Activated naive CD8-positive, alpha-beta T cell treated with anti-CD3 and anti-CD28 coated beads for 36 hours (primary cell): ENCODE measurements around the gene DYDC1. TPM values are rescaled to one million over a fixed set of nuclear protein-coding genes. Genes with fewer than 3 reads are reported as not detected.

Source experiments
- DNase-seq: peaks from one replicate; pipeline ENCODE4 v3.0.0; 2021
- H3K27ac Mint-ChIP-seq: one replicate; pipeline ENCODE4 v1.8.0; 2022; ENCODE audit warnings: mild to moderate bottlenecking, moderate library complexity, mixed read lengths
- H3K27me3 Mint-ChIP-seq: one replicate; pipeline ENCODE4 v1.8.0; 2022; ENCODE audit warnings: mild to moderate bottlenecking, mixed read lengths
- H3K36me3 Mint-ChIP-seq: one replicate; pipeline ENCODE4 v1.8.0; 2021; ENCODE audit warnings: mild to moderate bottlenecking, mixed read lengths
- H3K4me1 Mint-ChIP-seq: one replicate; pipeline ENCODE4 v1.8.0; 2021; ENCODE audit warnings: mixed read lengths
- H3K4me3 Mint-ChIP-seq: one replicate; pipeline ENCODE4 v1.8.0; 2022; ENCODE audit warnings: mild to moderate bottlenecking, moderate library complexity, mixed read lengths
- H3K9me3 Mint-ChIP-seq: one replicate; pipeline ENCODE4 v1.8.0; 2022; ENCODE audit warnings: mixed read lengths
- total RNA-seq, 2 experiments: library from RNA; stranded (reverse); gene quantifications; one replicate each; pipeline ENCODE4 v1.2.3, GENCODE V29; 2021

The DYDC1 gene
- not detected for total RNA-seq

DNA sequence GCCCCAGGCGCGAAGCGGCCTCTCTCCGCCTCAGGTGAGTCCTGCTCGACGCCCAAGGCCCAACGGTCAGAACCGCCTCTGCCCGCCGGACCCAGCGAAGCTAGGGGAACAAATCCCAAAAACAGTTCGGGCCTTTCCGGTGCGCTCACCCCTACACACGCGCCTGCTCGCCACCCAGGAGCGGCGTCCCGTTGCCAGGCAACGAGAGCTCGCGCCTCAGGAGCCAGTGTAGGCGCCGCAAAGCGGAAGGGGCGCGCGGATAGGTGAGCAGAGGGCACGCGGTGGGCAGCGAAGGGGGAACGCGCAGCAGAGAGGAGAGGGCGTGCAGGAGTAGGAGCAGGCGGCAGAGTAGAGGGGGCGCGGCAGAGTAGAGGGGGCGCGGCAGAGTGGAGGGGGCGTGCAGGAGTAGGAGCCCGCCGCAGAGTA is at the start of gene DYDC1, which contains the start of gene DYDC2:
Gene DYDC1, minus strand, starts transcription at position 193 of the 426 bp plus-strand sequence. CDS start 4,154 bp downstream, outside the sequence.
Gene DYDC2, plus strand, starts transcription at position 219 of the 426 bp plus-strand sequence. CDS start 5,663 bp downstream, outside the sequence.
- H3K36me3 Mint-ChIP-seq: no peaks in the 10 kb centered on the region
- peak within 1 kb of the TSS; percentile 79 for H3K4me3 Mint-ChIP-seq
- peaks cover 3% of the 10 kb centered on the region for H3K9me3 Mint-ChIP-seq
- H3K27me3 Mint-ChIP-seq: peaks cover 27% of the 10 kb centered on the region
- no peak within 1 kb of the TSS for H3K27ac Mint-ChIP-seq
- peak; percentile 84 for DNase-seq
- H3K4me1 Mint-ChIP-seq: peaks cover 4% of the 10 kb centered on the region

GRCh38 chr10:80406204-80406603 is 49.6 kb upstream of the DYDC1 start:
- no peak for DNase-seq
- Mint-ChIP-seq H3K4me1 (peaks cover 23% of the 10 kb centered on the region), H3K36me3 (no peaks in the 10 kb centered on the region), H3K27ac (no peak overlapping the region), H3K27me3 (peaks cover 6% of the 10 kb centered on the region), H3K9me3 (no peaks in the 10 kb centered on the region), H3K4me3 (no peak overlapping the region)

DNA sequence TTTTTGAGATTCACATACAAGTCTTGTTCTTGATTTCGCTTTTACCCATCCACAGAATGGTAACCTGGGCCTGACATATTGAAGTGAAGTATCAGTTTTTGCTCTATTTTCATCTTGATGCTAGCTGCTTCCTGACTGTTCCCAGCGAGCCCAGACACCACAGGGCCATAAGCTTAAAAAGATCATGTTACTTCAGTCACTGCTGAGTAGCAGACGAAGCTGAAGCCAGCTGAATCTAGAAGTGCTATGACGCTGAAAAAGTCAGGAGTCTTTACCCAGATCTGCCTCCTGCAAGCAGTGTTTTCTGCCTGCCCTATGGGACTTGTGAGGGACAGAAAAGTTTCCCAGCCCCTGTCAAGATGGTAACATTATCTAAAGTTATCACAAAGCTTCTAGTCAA is 49.1 kb upstream of the DYDC1 start:
- Mint-ChIP-seq H3K36me3 (no peaks in the 10 kb centered on the region), H3K9me3 (no peaks in the 10 kb centered on the region), H3K27me3 (peaks cover 6% of the 10 kb centered on the region), H3K27ac (no peak overlapping the region), H3K4me3 (no peak overlapping the region), H3K4me1 (peaks cover 19% of the 10 kb centered on the region)
- DNase-seq: no peak

DNA sequence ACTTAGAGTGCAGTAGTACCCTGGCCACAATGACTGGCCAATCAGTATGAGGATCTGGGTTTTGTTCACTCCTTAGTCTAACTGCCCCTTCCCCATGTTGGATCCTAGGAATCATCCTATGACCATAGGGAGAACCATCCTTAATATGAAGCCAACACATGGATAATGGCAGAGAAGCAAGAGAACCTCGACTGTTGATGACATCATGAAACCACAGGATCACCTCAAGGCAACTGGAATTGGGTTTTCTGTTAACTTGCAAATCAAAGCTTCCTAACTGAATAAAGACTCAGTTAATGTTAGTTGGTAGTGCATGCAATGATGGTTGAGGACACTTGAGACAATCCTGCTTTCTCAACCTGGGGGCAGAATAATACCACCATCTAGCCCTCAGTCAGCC is 48.5 kb upstream of the DYDC1 start:
- H3K36me3 Mint-ChIP-seq: no peaks in the 10 kb centered on the region
- H3K27ac Mint-ChIP-seq: no peak overlapping the region
- DNase-seq: no peak
- no peak overlapping the region for H3K4me3 Mint-ChIP-seq
- no peaks in the 10 kb centered on the region for H3K9me3 Mint-ChIP-seq
- H3K4me1 Mint-ChIP-seq: peaks cover 13% of the 10 kb centered on the region
- H3K27me3 Mint-ChIP-seq: peaks cover 6% of the 10 kb centered on the region

DNA sequence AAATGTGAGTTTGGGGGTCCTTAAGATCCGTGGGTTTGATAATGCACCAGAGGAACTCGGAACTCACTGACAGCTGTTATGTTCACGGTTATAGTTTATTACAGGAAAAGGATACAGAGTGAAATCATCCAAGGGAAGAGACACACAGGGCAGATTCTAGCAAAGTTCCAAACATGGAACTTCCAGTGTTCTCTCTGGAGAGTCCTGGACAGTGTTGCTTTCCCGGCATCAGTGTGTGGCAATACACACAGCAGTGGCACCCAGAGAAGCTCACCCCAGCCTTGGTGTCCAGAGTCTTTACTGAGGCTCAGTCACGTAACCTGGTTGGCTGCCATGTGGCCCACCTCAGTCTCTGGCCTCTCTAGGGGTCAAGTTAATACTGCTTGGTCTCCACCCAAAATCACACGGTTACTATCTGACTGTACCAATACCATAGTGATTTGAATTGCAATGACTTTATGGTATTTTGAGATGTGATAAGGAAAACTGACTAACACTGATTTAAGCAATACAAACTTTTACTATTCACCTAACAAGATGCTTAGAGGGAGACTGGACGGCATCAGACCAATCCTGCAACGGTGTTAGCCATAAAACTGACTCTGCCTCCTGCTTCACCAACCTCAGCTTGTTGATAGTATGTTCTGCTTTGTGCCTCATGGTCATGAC is 43.7 kb upstream of the DYDC1 start:
- H3K9me3 Mint-ChIP-seq: no peaks in the 10 kb centered on the region
- no peak overlapping the region for H3K27ac Mint-ChIP-seq
- H3K4me3 Mint-ChIP-seq: no peak overlapping the region
- no peak for DNase-seq
- no peaks in the 10 kb centered on the region for H3K27me3 Mint-ChIP-seq
- H3K4me1 Mint-ChIP-seq: no peaks in the 10 kb centered on the region
- H3K36me3 Mint-ChIP-seq: no peaks in the 10 kb centered on the region

GRCh38 chr10:80397014-80397413 is 40.5 kb upstream of the DYDC1 start:
- Mint-ChIP-seq H3K36me3 (no peaks in the 10 kb centered on the region), H3K27ac (no peak overlapping the region), H3K4me1 (no peaks in the 10 kb centered on the region), H3K27me3 (no peaks in the 10 kb centered on the region), H3K4me3 (no peak overlapping the region), H3K9me3 (no peaks in the 10 kb centered on the region)
- DNase-seq: no peak

GRCh38 chr10:80394358-80394916 is 37.9 kb upstream of the DYDC1 start:
- no peak for DNase-seq
- no peaks in the 10 kb centered on the region for H3K27me3 Mint-ChIP-seq
- no peak overlapping the region for H3K27ac Mint-ChIP-seq
- H3K36me3 Mint-ChIP-seq: no peaks in the 10 kb centered on the region
- no peaks in the 10 kb centered on the region for H3K4me1 Mint-ChIP-seq
- H3K9me3 Mint-ChIP-seq: no peaks in the 10 kb centered on the region
- H3K4me3 Mint-ChIP-seq: no peak overlapping the region

DNA sequence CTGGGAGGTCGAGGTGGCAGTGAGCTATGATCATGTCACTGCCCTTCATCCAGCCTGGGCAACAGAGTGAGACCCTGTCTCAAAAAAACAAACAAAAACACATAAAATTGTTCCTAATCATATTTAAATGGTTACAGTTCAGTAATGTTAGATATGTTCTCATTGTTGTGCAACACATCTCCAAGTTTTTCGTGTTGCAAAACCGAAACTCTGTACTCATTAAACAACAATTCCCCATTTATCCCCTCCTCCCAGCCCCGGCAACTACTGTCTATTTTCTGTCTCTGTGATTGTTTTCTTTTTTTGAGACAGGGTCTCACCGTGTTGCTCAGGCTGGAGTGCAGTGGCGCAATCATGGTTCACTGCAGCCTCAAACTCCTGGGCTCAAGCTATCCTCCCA is 35.7 kb upstream of the DYDC1 start:
- no peaks in the 10 kb centered on the region for H3K36me3 Mint-ChIP-seq
- H3K4me1 Mint-ChIP-seq: no peaks in the 10 kb centered on the region
- no peaks in the 10 kb centered on the region for H3K9me3 Mint-ChIP-seq
- no peak overlapping the region for H3K27ac Mint-ChIP-seq
- no peaks in the 10 kb centered on the region for H3K27me3 Mint-ChIP-seq
- no peak for DNase-seq
- H3K4me3 Mint-ChIP-seq: no peak overlapping the region

- DNase-seq: no peak
- H3K36me3 Mint-ChIP-seq: no peaks in the 10 kb centered on the region
- no peaks in the 10 kb centered on the region for H3K4me1 Mint-ChIP-seq
- H3K4me3 Mint-ChIP-seq: no peak overlapping the region
- no peaks in the 10 kb centered on the region for H3K9me3 Mint-ChIP-seq
- H3K27ac Mint-ChIP-seq: no peak overlapping the region
- no peaks in the 10 kb centered on the region for H3K27me3 Mint-ChIP-seq
Measured at GRCh38 chr10:80390740-80391139, 34.2 kb upstream of the DYDC1 start.

DNA sequence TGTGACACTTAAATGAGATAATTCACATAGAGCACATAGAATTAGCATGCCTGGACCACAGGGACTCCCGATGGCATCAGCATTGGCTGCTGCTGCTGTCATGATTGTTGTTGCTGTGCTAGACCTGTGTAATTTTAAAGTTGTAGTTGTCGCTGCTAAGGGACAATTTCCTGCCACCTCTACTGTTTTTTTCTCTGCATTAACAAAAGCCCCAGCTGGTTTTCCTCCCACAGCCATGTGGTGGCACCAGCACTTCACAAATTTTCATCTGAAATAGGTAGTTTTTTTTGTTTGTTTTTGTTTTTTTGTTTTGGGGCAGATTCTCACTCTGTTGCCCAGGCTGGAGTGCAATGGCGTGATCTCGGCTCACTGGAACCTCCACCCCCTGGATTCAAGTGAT is 26.4 kb upstream of the DYDC1 start:
- Mint-ChIP-seq H3K4me3 (no peak overlapping the region), H3K27ac (peak overlapping the region; percentile 11), H3K27me3 (no peaks in the 10 kb centered on the region), H3K9me3 (no peaks in the 10 kb centered on the region), H3K36me3 (no peaks in the 10 kb centered on the region), H3K4me1 (peaks cover 14% of the 10 kb centered on the region)
- peak; percentile 38 for DNase-seq

GRCh38 chr10:80380185-80380584 is 23.6 kb upstream of the DYDC1 start:
- Mint-ChIP-seq H3K4me1 (peaks cover 17% of the 10 kb centered on the region), H3K27ac (no peak overlapping the region), H3K4me3 (no peak overlapping the region), H3K36me3 (no peaks in the 10 kb centered on the region), H3K9me3 (no peaks in the 10 kb centered on the region), H3K27me3 (no peaks in the 10 kb centered on the region)
- no peak for DNase-seq

DNA sequence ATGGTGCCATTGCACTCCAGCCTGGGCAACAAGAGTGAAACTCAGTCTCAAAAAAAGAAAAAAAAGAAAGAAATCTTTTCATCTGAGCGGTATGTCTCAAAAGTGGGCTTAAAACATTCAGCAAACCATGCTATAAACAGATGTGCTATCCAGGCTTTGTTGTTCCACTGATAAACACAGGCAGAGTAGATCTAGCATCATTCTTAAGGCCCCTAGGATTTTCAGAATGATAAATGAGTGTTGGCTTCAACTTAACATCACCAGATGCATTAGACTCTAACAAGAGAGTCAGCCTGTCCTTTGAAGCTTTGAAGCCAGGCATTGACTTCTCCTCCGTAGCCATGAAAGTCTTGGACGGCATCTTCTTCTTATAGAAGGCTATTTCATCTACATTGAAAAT is 23.1 kb upstream of the DYDC1 start:
- DNase-seq: no peak
- H3K27ac Mint-ChIP-seq: no peak overlapping the region
- H3K4me1 Mint-ChIP-seq: peaks cover 17% of the 10 kb centered on the region
- no peaks in the 10 kb centered on the region for H3K36me3 Mint-ChIP-seq
- no peaks in the 10 kb centered on the region for H3K27me3 Mint-ChIP-seq
- no peak overlapping the region for H3K4me3 Mint-ChIP-seq
- H3K9me3 Mint-ChIP-seq: no peaks in the 10 kb centered on the region

- H3K27me3 Mint-ChIP-seq: no peaks in the 10 kb centered on the region
- H3K4me3 Mint-ChIP-seq: no peak overlapping the region
- peaks cover 2% of the 10 kb centered on the region for H3K36me3 Mint-ChIP-seq
- no peak for DNase-seq
- no peaks in the 10 kb centered on the region for H3K9me3 Mint-ChIP-seq
- H3K4me1 Mint-ChIP-seq: peaks cover 8% of the 10 kb centered on the region
- H3K27ac Mint-ChIP-seq: no peak overlapping the region
Measured at GRCh38 chr10:80373502-80373901, 16.9 kb upstream of the DYDC1 start.

DNA sequence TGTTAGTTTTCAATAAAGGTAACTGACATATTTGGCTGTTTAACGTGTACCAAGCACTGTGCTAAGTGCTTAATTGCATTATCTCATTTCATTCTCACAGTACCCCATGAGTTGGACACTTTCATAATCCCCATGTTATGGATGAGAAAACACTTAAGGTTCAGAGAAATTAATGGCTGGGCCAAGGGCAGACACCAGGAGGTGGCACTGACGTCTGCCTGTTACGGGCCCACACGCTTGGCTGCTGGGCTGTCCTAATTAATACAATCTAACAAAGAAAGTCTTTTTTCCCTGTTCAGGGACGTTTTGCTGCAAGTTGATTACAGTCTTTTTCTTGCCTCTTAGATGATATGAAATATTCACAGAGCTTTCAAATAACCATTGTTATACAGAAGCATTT is 16.1 kb upstream of the DYDC1 start:
- no peak for DNase-seq
- no peak overlapping the region for H3K27ac Mint-ChIP-seq
- peaks cover 6% of the 10 kb centered on the region for H3K36me3 Mint-ChIP-seq
- H3K4me1 Mint-ChIP-seq: peaks cover 3% of the 10 kb centered on the region
- H3K27me3 Mint-ChIP-seq: no peaks in the 10 kb centered on the region
- H3K9me3 Mint-ChIP-seq: peaks cover 4% of the 10 kb centered on the region
- no peak overlapping the region for H3K4me3 Mint-ChIP-seq

DNA sequence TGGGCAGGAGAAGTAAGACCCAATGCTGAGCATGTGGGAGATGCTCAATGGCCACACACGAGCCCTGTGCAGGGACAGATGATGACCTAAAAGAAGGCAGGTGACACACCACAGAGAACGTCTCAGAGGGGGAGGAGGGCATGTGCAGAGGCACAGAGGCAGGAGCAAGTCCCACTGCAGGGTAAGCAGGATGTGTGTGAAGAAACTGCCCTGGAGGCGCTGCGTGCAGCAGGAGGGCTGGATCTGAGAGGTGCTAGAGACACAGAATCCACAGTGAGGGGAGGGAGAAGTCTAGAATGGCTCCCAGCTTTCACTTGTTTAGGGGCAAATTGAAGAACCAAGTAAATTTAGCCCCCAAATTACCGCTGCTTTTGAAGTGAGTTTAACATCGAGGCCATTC is 14.9 kb upstream of the DYDC1 start:
- DNase-seq: no peak
- Mint-ChIP-seq H3K4me3 (no peak overlapping the region), H3K9me3 (peaks cover 9% of the 10 kb centered on the region), H3K27ac (no peak overlapping the region), H3K36me3 (peaks cover 8% of the 10 kb centered on the region), H3K4me1 (no peaks in the 10 kb centered on the region), H3K27me3 (no peaks in the 10 kb centered on the region)

DNA sequence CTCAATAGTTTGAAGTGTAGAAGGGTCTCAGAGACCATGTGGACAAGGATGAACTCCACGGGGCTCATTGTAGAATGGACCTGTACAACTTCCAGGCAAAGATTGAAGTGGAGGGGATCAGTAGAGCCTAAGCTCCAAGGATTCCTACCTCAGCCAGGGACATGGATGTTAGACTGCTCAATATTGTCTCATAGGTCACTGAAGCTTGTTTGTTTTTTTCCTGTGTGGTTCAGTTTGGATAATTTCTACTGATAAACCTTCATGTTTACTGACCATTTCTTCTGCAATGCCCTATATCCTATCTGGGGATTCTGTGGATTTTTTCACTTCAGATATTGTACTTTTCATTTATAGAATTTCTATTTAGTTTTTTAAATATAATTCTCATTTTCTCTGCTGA is 9.0 kb upstream of the DYDC1 start:
- Mint-ChIP-seq H3K27me3 (no peaks in the 10 kb centered on the region), H3K9me3 (peaks cover 10% of the 10 kb centered on the region), H3K4me3 (no peak overlapping the region), H3K4me1 (no peaks in the 10 kb centered on the region), H3K36me3 (peaks cover 9% of the 10 kb centered on the region), H3K27ac (no peak overlapping the region)
- DNase-seq: no peak
